AG09319 (cell line): ENCODE data around the gene KCTD5.

ENCODE experiments used
- DNase-seq: peaks from one replicate; pipeline ENCODE4 v3.0.0-alpha.2; 2010; ENCODE audit warnings: low read depth; ENCODE audit errors: extremely low read depth
- CTCF ChIP-seq: IDR thresholded peaks from 2 replicates; pipeline ENCODE4 v1.5.1; 2011; ENCODE audit warnings: low read depth, mild to moderate bottlenecking, inconsistent platforms, low read length, moderate library complexity

KCTD5 gene

GRCh38 chr16:2740476-2740875, 58.2 kb downstream of the KCTD5 start:
- no peak for TF ChIP-seq CTCF
- DNase-seq, result no peak

DNA sequence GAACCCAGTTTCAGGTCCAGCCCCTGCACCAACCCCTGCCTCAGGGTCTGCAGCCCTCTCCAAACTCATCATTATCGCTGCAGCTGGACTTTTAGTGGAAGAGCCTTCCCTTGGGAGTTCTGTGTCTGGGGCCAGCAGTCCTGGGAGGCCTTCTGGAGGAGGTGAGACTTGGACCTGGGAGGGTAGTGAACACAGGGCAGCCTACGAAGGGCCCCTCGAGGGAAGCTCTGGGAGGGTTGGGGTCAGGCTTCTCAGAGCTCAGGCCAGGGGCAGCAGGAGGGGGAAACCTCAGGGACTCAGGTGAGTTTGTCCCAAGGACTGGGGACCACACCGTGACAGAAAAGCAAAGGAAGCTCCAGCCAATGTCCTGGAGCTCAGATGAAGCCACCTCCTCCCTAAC, 58.8 kb downstream of the KCTD5 start:
- no peak for TF ChIP-seq CTCF
- no peak for DNase-seq

DNA sequence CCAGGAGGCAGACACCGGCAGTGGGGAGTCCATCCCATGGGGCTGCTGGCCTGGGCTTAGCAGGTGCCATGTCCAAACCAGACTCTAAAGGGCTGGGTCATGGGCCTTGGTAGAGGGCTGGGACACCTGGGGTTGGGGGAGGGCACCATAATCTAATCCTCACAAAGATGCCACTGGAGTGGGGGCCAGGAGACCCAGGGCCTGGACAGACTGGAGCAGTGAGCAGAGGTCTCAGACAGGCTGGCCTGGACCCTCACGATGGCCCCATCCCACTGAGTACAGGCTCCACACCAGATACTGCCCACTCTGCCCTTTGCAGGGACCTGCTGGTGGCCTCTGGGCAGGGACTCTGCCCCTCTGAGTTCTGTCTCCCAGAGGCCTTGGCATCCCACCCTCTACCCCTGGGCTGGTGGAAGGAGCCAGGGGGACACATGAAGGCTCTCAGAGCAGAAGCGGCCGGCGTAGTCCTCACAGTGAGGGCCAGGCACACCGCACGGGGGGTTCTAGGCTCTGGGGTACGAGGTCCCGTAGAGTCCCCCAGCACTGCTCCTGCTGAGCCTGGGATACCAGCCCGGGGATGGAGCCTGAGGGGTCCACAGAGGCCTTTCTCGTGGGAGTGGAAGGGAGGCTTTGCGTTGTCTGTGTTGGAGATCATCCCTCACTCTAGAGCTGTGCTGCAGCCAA, 60.1 kb downstream of the KCTD5 start:
- no peak for DNase-seq
- no peak for TF ChIP-seq CTCF

DNA sequence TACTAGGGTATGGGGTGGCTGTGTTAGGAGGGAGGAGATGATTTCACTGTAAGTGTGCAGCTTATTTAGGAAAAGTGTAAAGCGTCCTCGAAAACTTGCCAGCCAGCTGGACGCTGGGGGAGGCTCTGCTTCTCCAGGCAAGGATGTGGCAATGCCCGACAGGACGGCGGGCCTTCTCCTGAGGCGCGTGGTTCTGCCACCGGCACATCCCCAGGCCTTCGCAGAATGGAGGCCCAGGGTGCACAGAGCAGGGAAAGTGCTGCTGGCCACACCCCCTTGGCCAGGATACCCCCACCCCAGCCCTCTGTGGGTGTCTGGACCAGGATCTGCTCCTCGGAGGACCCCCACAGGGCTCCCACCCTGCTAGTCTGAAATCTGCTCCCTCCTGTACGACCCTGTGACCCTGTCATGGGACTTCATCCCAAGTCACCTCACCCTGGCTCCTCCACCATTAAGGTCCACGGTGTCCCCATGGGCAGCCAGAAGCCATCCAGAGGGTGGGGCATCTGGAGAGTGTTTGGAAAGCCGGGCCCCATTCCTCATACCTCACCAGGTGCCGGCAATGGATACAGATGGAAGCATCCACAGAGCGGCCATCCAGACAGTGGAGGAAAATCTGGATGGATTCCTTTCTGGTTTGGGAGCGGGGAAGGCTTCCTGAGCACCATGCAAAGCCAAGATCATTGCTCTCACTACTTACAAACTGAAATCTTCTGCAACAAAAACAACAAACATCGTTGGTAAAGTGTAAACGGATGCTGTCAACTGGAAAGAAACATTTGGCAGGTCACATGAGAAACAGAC, 60.9 kb downstream of the KCTD5 start:
- TF ChIP-seq CTCF, result no peak
- DNase-seq, result no peak

GRCh38 chr16:2744711-2745110, 62.4 kb downstream of the KCTD5 start:
- DNase-seq, result no peak
- no peak for TF ChIP-seq CTCF

- no peak for DNase-seq
- no peak for TF ChIP-seq CTCF
Measured at GRCh38 chr16:2745116-2745890, 63.0 kb downstream of the KCTD5 start.

DNA sequence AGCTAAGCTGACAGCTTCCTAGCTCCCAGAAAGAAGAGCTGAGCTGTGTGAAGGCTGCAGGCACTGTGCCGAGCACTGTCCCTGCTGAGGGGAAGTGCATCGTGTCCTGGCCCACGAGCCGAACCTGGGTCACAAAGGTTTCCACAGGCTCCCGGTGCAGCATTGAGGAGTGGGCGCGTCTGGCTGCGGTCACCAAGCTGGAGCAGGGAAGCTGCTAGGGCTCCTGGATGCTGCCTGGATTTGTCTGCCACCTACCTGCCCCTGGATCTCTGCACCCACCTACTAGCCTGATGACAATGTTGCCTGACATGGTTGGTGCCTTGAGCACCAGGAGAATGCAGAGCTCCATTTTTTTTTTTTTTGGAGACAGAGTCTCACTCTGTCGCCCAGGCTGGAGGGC, 63.6 kb downstream of the KCTD5 start:
- DNase-seq, result no peak
- no peak for TF ChIP-seq CTCF
